Fibroblast of skin of left quadriceps (primary cell): ENCODE results near the gene TBC1D9B.

ENCODE experiments used
- DNase-seq, 2 experiments: peaks; one replicate each; pipeline ENCODE4 v3.0.0-alpha.2; 2013; ENCODE audit warnings: low read depth in 2 of 2

Gene TBC1D9B

GRCh38 chr5:179907556-179908324 is at the start of gene TBC1D9B:
TBC1D9B (minus strand) TSS chr5:179907897; CDS start chr5:179907821, 76 bp downstream.
- peak; percentile 36 to 37 for DNase-seq

GRCh38 chr5:179955630-179956029 is 47.9 kb upstream of the TBC1D9B start:
- DNase-seq = no peak

- no peak for DNase-seq
Observed at GRCh38 chr5:179955062-179955461, 47.4 kb upstream of the TBC1D9B start.

- DNase-seq = peak; percentile 27 to 28
Observed at GRCh38 chr5:179954434-179954833, 46.7 kb upstream of the TBC1D9B start.

- DNase-seq = no peak
Observed at GRCh38 chr5:179953987-179954386, 46.3 kb upstream of the TBC1D9B start.

- DNase-seq = no peak
Observed at GRCh38 chr5:179936976-179937681, 29.4 kb upstream of the TBC1D9B start.

GRCh38 chr5:179930788-179931473 is 23.2 kb upstream of the TBC1D9B start:
- no peak for DNase-seq

GRCh38 chr5:179927824-179928223 is 20.1 kb upstream of the TBC1D9B start:
- DNase-seq = no peak

GRCh38 chr5:179926657-179927056 is 19.0 kb upstream of the TBC1D9B start:
- no peak for DNase-seq

- no peak for DNase-seq
Observed at GRCh38 chr5:179923436-179923835, 15.7 kb upstream of the TBC1D9B start.

GRCh38 chr5:179920175-179920574 is 12.5 kb upstream of the TBC1D9B start:
- DNase-seq = no peak

GRCh38 chr5:179919487-179920060 is 11.9 kb upstream of the TBC1D9B start:
- DNase-seq = no peak

GRCh38 chr5:179918742-179919486 is 11.2 kb upstream of the TBC1D9B start:
- no peak for DNase-seq

GRCh38 chr5:179916523-179916922 is 8.8 kb upstream of the TBC1D9B start:
- no peak for DNase-seq

- DNase-seq = no peak
Observed at GRCh38 chr5:179915406-179915935, 7.8 kb upstream of the TBC1D9B start.

GRCh38 chr5:179914032-179914755 is 6.5 kb upstream of the TBC1D9B start:
- DNase-seq = peak in 1 of 2 experiments; percentile 3

GRCh38 chr5:179913461-179913860 is 5.8 kb upstream of the TBC1D9B start:
- no peak for DNase-seq

GRCh38 chr5:179912951-179913350 is 5.3 kb upstream of the TBC1D9B start:
- no peak for DNase-seq

- no peak for DNase-seq
Observed at GRCh38 chr5:179912386-179912785, 4.7 kb upstream of the TBC1D9B start.

GRCh38 chr5:179909224-179909623 is 1.5 kb upstream of the TBC1D9B start:
- DNase-seq = no peak

GRCh38 chr5:179908528-179908927 is 831 bp upstream of the TBC1D9B start:
- no peak for DNase-seq
